Panc1 (cell line): ENCODE data around the gene KIAA0930. TPM values are rescaled to one million over a fixed set of nuclear protein-coding genes. Genes with fewer than 3 reads are reported as not detected.
A peak's percentile ranks its signal among the peaks of the same experiment; 100 is the strongest.
"Not testable (repeated sequence)": the region's sequence is repeated elsewhere in the genome, so short reads cannot be mapped to it uniquely, and the experiment has no call there.

ENCODE experiments used
- ATAC-seq: fragments of 200-7000 bp; cut with Tn5 transposase; 2 replicates; pipeline ENCODE4 v1.9.1; 2020; ENCODE audit warnings: mild to moderate bottlenecking, moderate library complexity
- BruUV-seq: library from RNA; stranded (reverse); fragments of 400-500 nt; replicated peaks from 2 replicates; lab custom pipeline; 2021; lab: Mats Ljungman, UMichigan
- CTCF ChIA-PET: fragments of 300-600 bp; sonication (Branson Sonifier 250); formaldehyde crosslinking; loops from one replicate; lab custom pipeline; 2022; ENCODE audit warnings: antibody characterized with exemption; lab: Charles Lee
- POLR2A ChIA-PET: fragments of 300-600 bp; sonication (Branson Sonifier 250); formaldehyde crosslinking; loops from one replicate; lab custom pipeline; 2022; ENCODE audit warnings: antibody characterized with exemption; lab: Charles Lee
- DNase-seq: peaks from one replicate; pipeline ENCODE4 v3.0.0-alpha.2; 2010; ENCODE audit warnings: low read depth, low spot score
- H3K27ac ChIP-seq: 2 replicates; pipeline ENCODE4 v1.5.1; 2011; ENCODE audit warnings: mild to moderate bottlenecking, low read length, inconsistent platforms
- H3K27me3 ChIP-seq: fragments of 200-500 bp; sonication (Bioruptor generic); 2 replicates; pipeline ENCODE4 v1.6.0; 2014; ENCODE audit warnings: low read length, inconsistent platforms; ENCODE audit not compliant: control insufficient read depth, insufficient read depth
- H3K36me3 ChIP-seq: fragments of 200-500 bp; sonication (Bioruptor generic); 2 replicates; pipeline ENCODE4 v1.5.1; 2014; ENCODE audit warnings: inconsistent platforms, mild to moderate bottlenecking, low read length, moderate library complexity; ENCODE audit not compliant: control insufficient read depth, insufficient read depth
- H3K4me1 ChIP-seq: 2 replicates; pipeline ENCODE4 v1.5.1; 2011; ENCODE audit warnings: inconsistent platforms, mild to moderate bottlenecking, low read length, moderate library complexity; ENCODE audit not compliant: control insufficient read depth, insufficient read depth
- H3K4me3 ChIP-seq, 2 experiments: 2 replicates each; pipeline ENCODE4 v1.5.1; 2011 to 2012; ENCODE audit warnings: low read depth in 2 of 2, low read length in 2 of 2, mild to moderate bottlenecking in 2 of 2, inconsistent platforms in 1 of 2, moderate library complexity in 1 of 2
- H3K9me3 ChIP-seq: fragments of 200-500 bp; sonication (Bioruptor generic); 2 replicates; pipeline ENCODE4 v1.5.1; 2014; ENCODE audit warnings: low read depth, mild to moderate bottlenecking, inconsistent platforms, low read length, moderate library complexity; ENCODE audit not compliant: control insufficient read depth, insufficient read depth
- CTCF ChIP-seq: fragments of 450-650 bp; IDR thresholded peaks from 2 replicates; pipeline ENCODE4 v1.5.1; 2017; ENCODE audit warnings: mild to moderate bottlenecking
- POLR2AphosphoS5 ChIP-seq: IDR thresholded peaks from 2 replicates; pipeline ENCODE4 v1.6.1; 2012; ENCODE audit warnings: mild to moderate bottlenecking, low read depth, low read length, moderate library complexity
- REST ChIP-seq, 2 experiments: IDR thresholded peaks; 2 replicates each; pipeline ENCODE4 v1.6.1; 2011 to 2012; ENCODE audit warnings: low read depth in 2 of 2, control low read depth in 1 of 2, low read length in 1 of 2, mild to moderate bottlenecking in 1 of 2, moderate library complexity in 1 of 2; ENCODE audit not compliant: insufficient read depth in 1 of 2
- SIN3A ChIP-seq: IDR thresholded peaks from 2 replicates; pipeline ENCODE4 v1.6.1; 2012; ENCODE audit warnings: low read depth, mild to moderate bottlenecking, low read length, moderate library complexity, borderline replicate concordance; ENCODE audit not compliant: insufficient read depth
- TCF7L2 ChIP-seq: IDR thresholded peaks from 2 replicates; pipeline ENCODE4 v1.6.1; 2011; ENCODE audit warnings: mild to moderate bottlenecking, low read depth, low read length, inconsistent platforms
- in situ Hi-C: cut with HindIII; loops from 2 replicates; pipeline ENCODE4 v1.10.0; 2016; ENCODE audit warnings: low sequenced_read_pairs, low pct_unique_long_range_greater_than_20kb
- intact Hi-C: fragments of 100-400 bp; cut with micrococcal nuclease; formaldehyde crosslinking; loops from one replicate; pipeline ENCODE4 v1.10.0; 2022; ENCODE audit not compliant: unreplicated experiment
- total RNA-seq: library from RNA; stranded (reverse); gene quantifications from one replicate; pipeline ENCODE4 v1.2.1, GENCODE V29; 2021; ENCODE audit not compliant: unreplicated experiment

KIAA0930 gene
- total RNA-seq, 1 experiment from 2014 or later: 42.5 TPM

DNA sequence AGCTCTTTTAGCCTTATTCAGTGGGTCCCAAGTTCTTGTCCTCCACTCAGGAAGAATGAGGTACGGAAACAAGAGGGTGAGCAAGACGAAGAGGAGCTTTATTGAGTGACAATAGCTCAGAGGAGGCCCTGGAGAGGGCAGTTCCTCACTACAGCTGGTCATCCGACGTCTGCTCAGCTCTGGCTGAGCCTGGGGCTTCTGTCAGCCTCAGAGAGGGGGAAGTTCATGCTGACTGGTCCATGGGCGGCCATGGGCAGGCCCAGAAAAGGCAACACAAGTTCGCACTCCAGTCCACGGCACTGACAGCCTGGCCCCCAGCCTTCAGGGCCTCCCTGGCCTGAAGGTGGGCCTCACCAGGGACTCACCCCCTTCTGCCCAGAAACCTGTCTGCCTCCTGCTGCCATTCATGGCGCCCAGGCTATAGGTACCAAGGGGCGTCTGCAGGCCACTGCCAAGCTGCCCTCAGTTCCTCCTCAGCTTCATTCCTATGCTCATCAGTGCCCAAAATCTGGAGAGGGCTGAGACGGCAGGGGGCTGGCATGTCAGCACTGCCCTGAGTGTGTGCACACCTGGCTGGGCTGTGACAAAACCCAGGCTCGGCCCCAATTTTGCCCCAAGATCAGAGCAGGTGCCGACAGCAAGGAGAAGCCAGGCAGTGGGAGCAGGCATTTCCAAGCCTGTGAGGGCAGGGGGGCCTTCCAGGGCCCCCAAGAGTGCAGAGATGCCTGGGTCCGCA is 21.7 kb upstream of the KIAA0930 start:
- Histone ChIP-seq H3K4me3 (no peak overlapping the region), H3K4me1 (peaks cover 2% of the 10 kb centered on the region; the same call in 1 of the 2 replicates), H3K27me3 (no peaks in the 10 kb centered on the region), H3K27ac (no peak overlapping the region), H3K9me3 (no peaks in the 10 kb centered on the region), H3K36me3 (no peaks in the 10 kb centered on the region)
- DNase-seq (no peak), ATAC-seq (no peak)
- POLR2A ChIA-PET: interaction anchor here (0.6 to 0.7 kb wide), 2 partner anchors 9 to 167 kb away, joined by 3 read pairs; no protein-coding TSS in a partner anchor
- BruUV-seq: no TSS peak
- in situ Hi-C loops: no loop called here
- TF ChIP-seq TCF7L2: no peak
- TF ChIP-seq POLR2AphosphoS5: no peak
- no peak for TF ChIP-seq CTCF
- no peak for TF ChIP-seq REST (IDR thresholded peaks at IDR 0.05; ENCODE audit: insufficient read depth in 1 of 2, low read depth in 2 of 2, low read length in 1 of 2)
- TF ChIP-seq SIN3A: no peak
- CTCF ChIA-PET: no interaction called here
- intact Hi-C loops: no loop called here

GRCh38 chr22:45261407-45262088 is 20.9 kb upstream of the KIAA0930 start:
- ATAC-seq (0 out of 2 replicates have a peak, but pooled peaks have one; percentile 23), DNase-seq (no peak)
- no peak overlapping the region for H3K27ac ChIP-seq
- POLR2A ChIA-PET: no interaction called here
- no peaks in the 10 kb centered on the region for H3K27me3 ChIP-seq
- peaks cover 2% of the 10 kb centered on the region; the same call in 1 of the 2 replicates for H3K4me1 ChIP-seq
- H3K4me3 ChIP-seq: no peak overlapping the region
- in situ Hi-C loops (no loop called here), intact Hi-C loops (no loop called here)
- no TSS peak for BruUV-seq
- no peak for TF ChIP-seq SIN3A
- no peak for TF ChIP-seq CTCF
- no peak for TF ChIP-seq POLR2AphosphoS5
- no peak for TF ChIP-seq REST (IDR thresholded peaks at IDR 0.05; ENCODE audit: insufficient read depth in 1 of 2, low read depth in 2 of 2, low read length in 1 of 2)
- TF ChIP-seq TCF7L2: no peak
- CTCF ChIA-PET: no interaction called here
- H3K36me3 ChIP-seq: no peaks in the 10 kb centered on the region
- no peaks in the 10 kb centered on the region for H3K9me3 ChIP-seq

DNA sequence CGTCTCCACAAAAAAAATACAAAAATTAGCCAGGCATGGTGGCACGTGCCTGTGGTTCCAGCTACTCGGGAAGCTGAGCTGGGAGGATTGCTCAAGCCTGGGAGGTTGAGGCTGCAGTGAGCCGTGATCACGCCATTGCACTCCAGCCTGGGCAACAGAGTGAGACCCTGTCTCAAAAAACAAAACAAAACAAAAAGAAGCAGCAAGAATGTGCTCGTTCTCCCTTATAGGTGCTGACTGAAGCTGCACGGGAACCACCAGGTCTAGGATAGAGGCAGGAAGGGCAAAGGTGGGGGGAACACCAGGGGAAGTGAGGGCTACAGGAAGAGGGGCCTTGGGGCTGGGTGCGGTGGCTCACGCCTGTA is 19.7 kb upstream of the KIAA0930 start:
- DNase-seq, BruUV-seq, in situ Hi-C loops, H3K4me3 ChIP-seq, H3K27ac ChIP-seq, POLR2A ChIA-PET, H3K36me3 ChIP-seq, CTCF ChIA-PET, H3K9me3 ChIP-seq, ATAC-seq, H3K4me1 ChIP-seq, intact Hi-C loops, H3K27me3 ChIP-seq: not testable (repeated sequence)
